SK-N-SH (cell line): ENCODE measurements around the gene MYL2. TPM values are rescaled to one million over a fixed set of nuclear protein-coding genes. Genes with fewer than 3 reads are reported as not detected.

ENCODE experiments used
- CTCF ChIA-PET: fragments of 300-600, 350-600 bp; formaldehyde crosslinking; extraction: SDS; loops from one replicate; lab custom pipeline; 2021; lab: Yijun Ruan, JAX
- POLR2A ChIA-PET: fragments of 350-600 bp; sonication (Branson Sonifier 250); formaldehyde crosslinking; extraction: SDS; loops from one replicate; lab custom pipeline; 2020; ENCODE audit warnings: antibody characterized with exemption, inconsistent platforms; lab: Yijun Ruan, JAX
- DNase-seq: peaks from one replicate; pipeline ENCODE4 v3.0.0; 2012
- H2AFZ ChIP-seq: fragments of 200-600 bp; sonication (generic); 2 replicates; pipeline ENCODE4 v1.8.1; 2016; ENCODE audit warnings: antibody characterized with exemption, mild to moderate bottlenecking, low read depth
- H3F3A ChIP-seq: fragments of 200-600 bp; sonication (generic); replicated peaks from 2 replicates; pipeline ENCODE3; 2016; ENCODE audit warnings: antibody characterized with exemption, mild to moderate bottlenecking; ENCODE audit not compliant: insufficient read depth
- H3K27ac ChIP-seq, 2 experiments: fragments of 200-500 bp in 1 of 2; fragments of 200-600 bp in 1 of 2; sonication (Bioruptor generic) in 1 of 2; sonication (generic), shearing (Covaris generic) in 1 of 2; 2 replicates each; pipeline versions ENCODE4 v1.5.1 to v1.6.1; 2014 to 2016; ENCODE audit warnings: low read depth in 2 of 2, inconsistent platforms in 1 of 2, low read length in 1 of 2, mild to moderate bottlenecking in 1 of 2, mixed read lengths in 1 of 2
- H3K27me3 ChIP-seq: fragments of 200-600 bp; sonication (generic), shearing (Covaris generic); 2 replicates; pipeline ENCODE4 v1.6.1; 2016; ENCODE audit warnings: mixed run types; ENCODE audit not compliant: insufficient read depth
- H3K36me3 ChIP-seq, 2 experiments: fragments of 200-500 bp in 1 of 2; fragments of 200-600 bp in 1 of 2; sonication (Bioruptor generic) in 1 of 2; sonication (generic) in 1 of 2; replicated peaks in 1 of 2; 2 replicates each; pipeline versions ENCODE3 to v1.5.1; 2014 to 2016; ENCODE audit warnings: low read length in 1 of 2, mild to moderate bottlenecking in 1 of 2; ENCODE audit not compliant: insufficient read depth in 2 of 2, control insufficient read depth in 1 of 2
- H3K4me1 ChIP-seq, 2 experiments: fragments of 200-500 bp in 1 of 2; fragments of 200-600 bp in 1 of 2; sonication (Bioruptor generic) in 1 of 2; sonication (generic), shearing (Covaris generic) in 1 of 2; 2 replicates each; pipeline versions ENCODE4 v1.5.1 to v1.6.1; 2014 to 2016; ENCODE audit warnings: low read depth in 1 of 2, low read length in 1 of 2, mixed run types in 1 of 2; ENCODE audit not compliant: insufficient read depth in 2 of 2, control insufficient read depth in 1 of 2
- H3K4me2 ChIP-seq: fragments of 200-600 bp; sonication (generic), shearing (Covaris generic); 2 replicates; pipeline ENCODE4 v1.6.1; 2017; ENCODE audit warnings: mixed run types
- H3K4me3 ChIP-seq, 2 experiments: fragments of 200-500 bp in 1 of 2; fragments of 200-600 bp in 1 of 2; sonication (Bioruptor generic) in 1 of 2; sonication (generic), shearing (Covaris generic) in 1 of 2; 2 replicates each; pipeline versions ENCODE4 v1.5.1 to v1.8.1; 2014 to 2016; ENCODE audit warnings: low read depth in 2 of 2, inconsistent platforms in 1 of 2, low read length in 1 of 2, mild to moderate bottlenecking in 1 of 2, mixed read lengths in 1 of 2, moderate library complexity in 1 of 2
- H3K79me2 ChIP-seq: fragments of 200-600 bp; sonication (generic); 2 replicates; pipeline ENCODE4 v1.8.1; 2017; ENCODE audit warnings: mild to moderate bottlenecking; ENCODE audit not compliant: insufficient read depth
- H3K9ac ChIP-seq: fragments of 200-600 bp; sonication (generic); 2 replicates; pipeline ENCODE4 v1.6.1; 2017; ENCODE audit warnings: mixed run types
- H3K9me2 ChIP-seq: fragments of 200-600 bp; sonication (generic); 2 replicates; pipeline ENCODE4 v1.6.1; 2017; ENCODE audit warnings: mixed run types
- H3K9me3 ChIP-seq: fragments of 200-600 bp; sonication (generic); 2 replicates; pipeline ENCODE4 v1.6.1; 2017; ENCODE audit warnings: mixed run types, mild to moderate bottlenecking, moderate library complexity
- H4K20me1 ChIP-seq: fragments of 200-600 bp; sonication (generic); 2 replicates; pipeline ENCODE4 v1.6.1; 2017; ENCODE audit warnings: mild to moderate bottlenecking, mixed run types; ENCODE audit not compliant: insufficient read depth
- EP300 ChIP-seq, 2 experiments: IDR thresholded peaks; 2 replicates each; pipeline versions ENCODE4 v1.4.0 to v1.6.1; 2012; ENCODE audit warnings: borderline replicate concordance in 1 of 2, low read depth in 1 of 2, low read length in 1 of 2
- FOXM1 ChIP-seq: IDR thresholded peaks from 2 replicates; pipeline ENCODE4 v1.4.0; 2012; ENCODE audit warnings: low read depth, mild to moderate bottlenecking
- NFIC ChIP-seq: IDR thresholded peaks from 2 replicates; pipeline ENCODE4 v1.4.0; 2012; ENCODE audit warnings: borderline replicate concordance
- PBX3 ChIP-seq: IDR thresholded peaks from 2 replicates; pipeline ENCODE4; 2012
- POLR2AphosphoS5 ChIP-seq: IDR thresholded peaks from 2 replicates; pipeline ENCODE4 v1.6.1; 2012; ENCODE audit warnings: low read depth, low read length
- RFX5 ChIP-seq: IDR thresholded peaks from 2 replicates; pipeline ENCODE4 v1.6.1; 2012; ENCODE audit warnings: mild to moderate bottlenecking, improper control_type of control experiment, low read length
- RXRA ChIP-seq: IDR thresholded peaks from 2 replicates; pipeline ENCODE4 v1.4.0; 2012; ENCODE audit warnings: low read depth, mild to moderate bottlenecking, borderline replicate concordance
- SIN3A ChIP-seq: IDR thresholded peaks from 2 replicates; pipeline ENCODE4 v1.6.1; 2012; ENCODE audit warnings: low read depth, mild to moderate bottlenecking, low read length, moderate library complexity, borderline replicate concordance
- TAF1 ChIP-seq: IDR thresholded peaks from 2 replicates; pipeline ENCODE4 v1.6.1; 2012; ENCODE audit warnings: low read depth, mild to moderate bottlenecking, low read length, moderate library complexity, borderline replicate concordance
- TCF12 ChIP-seq: IDR thresholded peaks from 2 replicates; pipeline ENCODE4 v1.4.0; 2012
- USF2 ChIP-seq: fragments of 150-350 bp; IDR thresholded peaks from 2 replicates; pipeline ENCODE4 v1.6.1; 2017; ENCODE audit warnings: antibody characterized with exemption, low read length, low read depth, borderline replicate concordance
- WGBS: methylation state at CpG from one replicate; pipeline ENCODE4 v1.1.6; 2017; ENCODE audit warnings: low lambda C conversion rate; 5-methylcytosine and 5-hydroxymethylcytosine counted together
- polyA plus RNA-seq, 3 experiments: library from polyadenylated mRNA; depleted of rRNA; stranded (reverse); fragments of >200 nt; gene quantifications; 2 replicates each; pipeline ENCODE4 v1.2.3, GENCODE V29; 2012
- TF ChIP-seq, protein P1 (sequence below): IDR thresholded peaks from 2 replicates; pipeline ENCODE4 v1.4.0; 2012; ENCODE audit warnings: low read depth, borderline replicate concordance
- TF ChIP-seq, protein P2 (sequence below): IDR thresholded peaks from 2 replicates; pipeline ENCODE4 v1.4.0; 2012; ENCODE audit warnings: low read depth, borderline replicate concordance

MYL2 gene
- polyA plus RNA-seq, 1 of the 3 experiments (the other 2 are of a cell fraction), result not detected

GRCh38 chr12:110933326-110933974 lies 13.1 kb upstream of the MYL2 start:
- H2AFZ ChIP-seq, result no peak overlapping the region
- no peaks in the 10 kb centered on the region for H3K9me2 ChIP-seq
- no peaks in the 10 kb centered on the region for H3K36me3 ChIP-seq
- H3K4me3 ChIP-seq, result no peak overlapping the region
- WGBS, result 89% methylated on average over 16 of the region's 16 CpGs
- CTCF ChIA-PET, result interaction anchor here (0.7 to 1.0 kb wide), 2 partner anchors 39 to 99 kb away, joined by 3 read pairs; no protein-coding TSS in a partner anchor
- H3K27ac ChIP-seq, result no peak overlapping the region
- no peaks in the 10 kb centered on the region; a peak in 1 of 4 replicates for H3K4me1 ChIP-seq
- H3F3A ChIP-seq, result peaks cover 3% of the 10 kb centered on the region
- H4K20me1 ChIP-seq, result no peaks in the 10 kb centered on the region
- H3K27me3 ChIP-seq, result no peaks in the 10 kb centered on the region
- H3K9me3 ChIP-seq, result no peaks in the 10 kb centered on the region
- DNase-seq, result no peak
- POLR2A ChIA-PET, result no interaction called here
- TF ChIP-seq EP300 (IDR thresholded peaks at IDR 0.05; ENCODE audit: borderline replicate concordance in 1 of 2, low read depth in 1 of 2, low read length in 1 of 2), result no peak
- TF ChIP-seq NFIC, result no peak
- TF ChIP-seq, protein P1, sequence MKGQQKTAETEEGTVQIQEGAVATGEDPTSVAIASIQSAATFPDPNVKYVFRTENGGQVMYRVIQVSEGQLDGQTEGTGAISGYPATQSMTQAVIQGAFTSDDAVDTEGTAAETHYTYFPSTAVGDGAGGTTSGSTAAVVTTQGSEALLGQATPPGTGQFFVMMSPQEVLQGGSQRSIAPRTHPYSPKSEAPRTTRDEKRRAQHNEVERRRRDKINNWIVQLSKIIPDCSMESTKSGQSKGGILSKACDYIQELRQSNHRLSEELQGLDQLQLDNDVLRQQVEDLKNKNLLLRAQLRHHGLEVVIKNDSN, result no peak
- TF ChIP-seq FOXM1, result no peak
- no peak for TF ChIP-seq RXRA
- TF ChIP-seq TCF12, result no peak
- TF ChIP-seq TAF1, result no peak
- TF ChIP-seq POLR2AphosphoS5, result no peak
- TF ChIP-seq RFX5, result no peak
- TF ChIP-seq, protein P2, sequence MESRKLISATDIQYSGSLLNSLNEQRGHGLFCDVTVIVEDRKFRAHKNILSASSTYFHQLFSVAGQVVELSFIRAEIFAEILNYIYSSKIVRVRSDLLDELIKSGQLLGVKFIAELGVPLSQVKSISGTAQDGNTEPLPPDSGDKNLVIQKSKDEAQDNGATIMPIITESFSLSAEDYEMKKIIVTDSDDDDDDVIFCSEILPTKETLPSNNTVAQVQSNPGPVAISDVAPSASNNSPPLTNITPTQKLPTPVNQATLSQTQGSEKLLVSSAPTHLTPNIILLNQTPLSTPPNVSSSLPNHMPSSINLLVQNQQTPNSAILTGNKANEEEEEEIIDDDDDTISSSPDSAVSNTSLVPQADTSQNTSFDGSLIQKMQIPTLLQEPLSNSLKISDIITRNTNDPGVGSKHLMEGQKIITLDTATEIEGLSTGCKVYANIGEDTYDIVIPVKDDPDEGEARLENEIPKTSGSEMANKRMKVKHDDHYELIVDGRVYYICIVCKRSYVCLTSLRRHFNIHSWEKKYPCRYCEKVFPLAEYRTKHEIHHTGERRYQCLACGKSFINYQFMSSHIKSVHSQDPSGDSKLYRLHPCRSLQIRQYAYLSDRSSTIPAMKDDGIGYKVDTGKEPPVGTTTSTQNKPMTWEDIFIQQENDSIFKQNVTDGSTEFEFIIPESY, result no peak
- TF ChIP-seq USF2, result no peak
- TF ChIP-seq SIN3A, result no peak
- no peak for TF ChIP-seq PBX3
- no peak overlapping the region for H3K9ac ChIP-seq
- no peak overlapping the region for H3K4me2 ChIP-seq
- H3K79me2 ChIP-seq, result no peaks in the 10 kb centered on the region
